Heart left ventricle (tissue), 13 donors: ENCODE data around the gene CLN6.

Experiments used
- POLR2A ChIP-seq, 2 donors: fragments of 450-650 bp; IDR thresholded peaks; one replicate each; pipeline ENCODE4 v1.6.1; 2017; ENCODE audit warnings: antibody characterized with exemption in 2 of 2, mild to moderate bottlenecking in 2 of 2, moderate library complexity in 2 of 2
- TF ChIP-seq, protein P1 (sequence below), 12 donors: fragments of 200-600 bp; sonication (generic) in 4 of 12; IDR thresholded peaks; one replicate each; pipeline versions ENCODE4 v1.5.0 to v1.8.0; 2018 to 2022; ENCODE audit warnings: antibody characterized with exemption in 12 of 12, mild to moderate bottlenecking in 5 of 12
- donor health status: ischemic (EF 13 %, LVEDD 7.1; RV severe dilation, severe dysfunction).
- donor health status: DM: no; HTN: yes; CAD: no.
- donor health status: DM: no; HTN: no; CAD: no.
- donor health status: ischemic (EF 25% LVEDD 6.9; RV normal size, moderate dysfunction).
- donor health status: ischemic (EF 25% LVEDD 5.7; RV mildly dilated, moderate dysfunction).
- donor health status: ischemic (EF 35%, LVEDD 5.7; RV mildly dilated, moderate dysfunction).
- donor health status: nonischemic (EF 11% LVEDD 7.7; RV severe dilation, severe dysfunction).
- donor health status: DM: yes; HTN: yes; CAD: no.
- donor health status: PGD.
- donor health status: ischemic (EF 29% LVEDD 5.4; RV normal size, mild dysfunction).
- donor health status: nonischemic (EF 23%, LVEDD 6.1; RV moderate dilation, normal function).

DNA sequence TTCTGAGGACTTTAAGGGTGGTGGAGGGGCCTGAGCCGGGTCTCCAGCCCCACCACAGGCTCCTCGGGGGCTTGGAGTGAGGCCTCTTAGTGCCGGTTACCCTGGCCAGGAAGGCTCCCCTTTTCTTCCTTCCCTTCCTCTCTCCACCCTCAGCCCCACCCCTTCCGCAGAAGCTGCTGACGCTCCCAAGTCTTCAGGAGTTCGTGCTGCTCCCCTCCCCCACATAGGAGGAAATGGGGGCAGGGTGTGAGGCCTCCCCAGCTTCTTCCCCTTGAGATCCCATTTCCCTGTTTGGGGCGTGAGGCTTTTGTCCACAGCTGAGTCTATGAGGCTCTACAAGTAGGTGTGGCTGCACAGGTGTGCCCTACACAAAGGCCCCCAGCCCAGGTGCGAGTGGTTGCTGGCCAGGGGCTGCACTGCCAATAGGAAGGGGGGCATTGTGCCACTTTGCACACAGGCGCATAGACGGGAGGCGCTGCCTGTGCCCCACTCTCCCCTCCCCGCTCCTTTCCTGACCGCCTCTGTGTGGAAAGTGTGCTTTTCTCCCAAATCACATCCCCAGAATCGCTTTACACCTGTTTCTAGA lies 23.5 kb downstream of the CLN6 start:
- TF ChIP-seq POLR2A (IDR thresholded peaks at IDR 0.05), result no peak
- TF ChIP-seq, protein P1, sequence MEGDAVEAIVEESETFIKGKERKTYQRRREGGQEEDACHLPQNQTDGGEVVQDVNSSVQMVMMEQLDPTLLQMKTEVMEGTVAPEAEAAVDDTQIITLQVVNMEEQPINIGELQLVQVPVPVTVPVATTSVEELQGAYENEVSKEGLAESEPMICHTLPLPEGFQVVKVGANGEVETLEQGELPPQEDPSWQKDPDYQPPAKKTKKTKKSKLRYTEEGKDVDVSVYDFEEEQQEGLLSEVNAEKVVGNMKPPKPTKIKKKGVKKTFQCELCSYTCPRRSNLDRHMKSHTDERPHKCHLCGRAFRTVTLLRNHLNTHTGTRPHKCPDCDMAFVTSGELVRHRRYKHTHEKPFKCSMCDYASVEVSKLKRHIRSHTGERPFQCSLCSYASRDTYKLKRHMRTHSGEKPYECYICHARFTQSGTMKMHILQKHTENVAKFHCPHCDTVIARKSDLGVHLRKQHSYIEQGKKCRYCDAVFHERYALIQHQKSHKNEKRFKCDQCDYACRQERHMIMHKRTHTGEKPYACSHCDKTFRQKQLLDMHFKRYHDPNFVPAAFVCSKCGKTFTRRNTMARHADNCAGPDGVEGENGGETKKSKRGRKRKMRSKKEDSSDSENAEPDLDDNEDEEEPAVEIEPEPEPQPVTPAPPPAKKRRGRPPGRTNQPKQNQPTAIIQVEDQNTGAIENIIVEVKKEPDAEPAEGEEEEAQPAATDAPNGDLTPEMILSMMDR (IDR thresholded peaks at IDR 0.05), result no peak
